GM12878 (cell line): ENCODE measurements around the gene HK1. TPM values are rescaled to one million over a fixed set of nuclear protein-coding genes. Genes with fewer than 3 reads are reported as not detected.

Experiments
- ATAC-seq: fragments of 200-7000 bp; cut with Tn5 transposase; 3 replicates; pipeline ENCODE4 v1.9.1; 2020; ENCODE audit warnings: mild to moderate bottlenecking, moderate library complexity
- BruUV-seq: library from RNA; stranded (reverse); fragments of 400-500 nt; replicated peaks from 2 replicates; lab custom pipeline; 2021; lab: Mats Ljungman, UMichigan
- CTCF ChIA-PET: fragments of 300-600 bp; sonication (Branson Sonifier 250); formaldehyde crosslinking; extraction: SDS; loops from one replicate; lab custom pipeline; 2021; ENCODE audit warnings: inconsistent platforms; lab: Yijun Ruan, JAX
- POLR2A ChIA-PET: fragments of 350-600 bp; formaldehyde crosslinking; extraction: SDS; loops from one replicate; lab custom pipeline; 2021; ENCODE audit warnings: inconsistent platforms; lab: Charles Lee
- RAD21 ChIA-PET: fragments of 300-600 bp; sonication (Branson Sonifier 250); formaldehyde crosslinking; loops from one replicate; lab custom pipeline; 2023; ENCODE audit warnings: antibody characterized with exemption; ENCODE audit not compliant: unreplicated experiment; lab: Charles Lee
- SMC1A ChIA-PET: fragments of 300-600 bp; sonication (Branson Sonifier 250); formaldehyde crosslinking; loops from one replicate; lab custom pipeline; 2023; ENCODE audit not compliant: unreplicated experiment, uncharacterized antibody; lab: Charles Lee
- DNase-seq: peaks from one replicate; pipeline ENCODE4 v3.0.0-alpha.2; 2011; ENCODE audit warnings: low read depth, low spot score
- FAIRE-seq: peaks from 3 replicates; lab custom pipeline; 2011; peaks lifted over from hg19 to GRCh38; lab: Jason Lieb, UNC
- H2AFZ ChIP-seq: 2 replicates; pipeline ENCODE4 v1.6.0; 2011; ENCODE audit warnings: low read depth, low read length, control low read depth; ENCODE audit not compliant: control insufficient read depth
- H3K27ac ChIP-seq: 2 replicates; pipeline ENCODE4 v1.5.1; 2011; ENCODE audit warnings: control low read depth; ENCODE audit not compliant: control insufficient read depth, insufficient read depth
- H3K27me3 ChIP-seq, 2 experiments: replicated peaks in 1 of 2; 2 replicates each; pipeline versions ENCODE4 v1.6.0 to v1.6.1; 2011; ENCODE audit warnings: low read length in 1 of 2; ENCODE audit not compliant: control insufficient read depth in 2 of 2, insufficient read depth in 2 of 2
- H3K36me3 ChIP-seq, 2 experiments: 2 replicates each; pipeline ENCODE4 v1.5.1; 2011; ENCODE audit warnings: low read length in 1 of 2; ENCODE audit not compliant: control insufficient read depth in 2 of 2, insufficient read depth in 2 of 2
- H3K4me1 ChIP-seq: 2 replicates; pipeline ENCODE4 v1.6.1; 2011; ENCODE audit warnings: mild to moderate bottlenecking, low read length, moderate library complexity, mixed read lengths; ENCODE audit not compliant: control insufficient read depth, insufficient read depth
- H3K4me2 ChIP-seq: 2 replicates; pipeline ENCODE4 v1.6.0; 2011; ENCODE audit warnings: control low read depth; ENCODE audit not compliant: control insufficient read depth, insufficient read depth
- H3K4me3 ChIP-seq: fragments of 200-600 bp; sonication (generic); 2 replicates; pipeline ENCODE4 v1.5.1; 2016
- H3K79me2 ChIP-seq: 2 replicates; pipeline ENCODE4 v1.6.0; 2011; ENCODE audit warnings: low read length; ENCODE audit not compliant: control insufficient read depth, insufficient read depth
- H3K9ac ChIP-seq: 2 replicates; pipeline ENCODE4 v1.8.0; 2011; ENCODE audit warnings: low read length, control low read depth, mixed read lengths; ENCODE audit not compliant: control insufficient read depth, insufficient read depth
- H3K9me3 ChIP-seq: replicated peaks from 3 replicates; pipeline ENCODE4 v1.5.1; 2011; ENCODE audit warnings: mild to moderate bottlenecking, low read length; ENCODE audit not compliant: control insufficient read depth, insufficient read depth
- H4K20me1 ChIP-seq: 2 replicates; pipeline ENCODE4 v1.6.0; 2011; ENCODE audit not compliant: control insufficient read depth, insufficient read depth
- BMI1 ChIP-seq: fragments of 450-650 bp; IDR thresholded peaks from 2 replicates; pipeline ENCODE4 v1.6.1; 2016; ENCODE audit warnings: mild to moderate bottlenecking, moderate library complexity, borderline replicate concordance
- HDAC6 ChIP-seq: fragments of 200-600 bp; sonication (generic); IDR thresholded peaks from one replicate; pipeline ENCODE4 v1.8.0; 2017; ENCODE audit warnings: antibody characterized with exemption; ENCODE audit not compliant: unreplicated experiment
- IRF4 ChIP-seq: IDR thresholded peaks from 2 replicates; pipeline ENCODE4 v1.6.1; 2011; ENCODE audit warnings: low read depth, low read length
- MXI1 ChIP-seq: fragments of 150-350 bp; IDR thresholded peaks from 2 replicates; pipeline ENCODE4 v1.6.1; 2011; ENCODE audit warnings: low read depth, mild to moderate bottlenecking, inconsistent platforms, low read length, improper control_type of control experiment
- MYB ChIP-seq: fragments of 150-350 bp; IDR thresholded peaks from 2 replicates; pipeline ENCODE4 v1.6.1; 2014; ENCODE audit warnings: mild to moderate bottlenecking, low read depth, low read length, borderline replicate concordance
- NFXL1 ChIP-seq: fragments of 450-650 bp; IDR thresholded peaks from 2 replicates; pipeline ENCODE4 v1.6.1; 2017; ENCODE audit warnings: antibody characterized with exemption, mild to moderate bottlenecking, borderline replicate concordance
- NR2C2 ChIP-seq: IDR thresholded peaks from 2 replicates; pipeline ENCODE4 v1.6.1; 2011; ENCODE audit warnings: borderline replicate concordance, low read depth; ENCODE audit not compliant: control insufficient read depth, insufficient read length
- NR2F1 ChIP-seq: fragments of 450-650 bp; conservative IDR thresholded peaks from 2 replicates; pipeline ENCODE4 v1.6.1; 2017; ENCODE audit warnings: mild to moderate bottlenecking
- RELA ChIP-seq: fragments of 450-650 bp; IDR thresholded peaks from 2 replicates; pipeline ENCODE4 v1.8.0; 2014; ENCODE audit warnings: borderline replicate concordance; ENCODE audit not compliant: partially characterized antibody
- SIN3A ChIP-seq: IDR thresholded peaks from 2 replicates; pipeline ENCODE4 v1.6.1; 2012; ENCODE audit warnings: low read depth, low read length, improper control_type of control experiment
- SMAD5 ChIP-seq: IDR thresholded peaks from 2 replicates; pipeline ENCODE4 v1.6.1; 2016; ENCODE audit warnings: antibody characterized with exemption, low read depth
- ZNF622 ChIP-seq: fragments of 450-650 bp; IDR thresholded peaks from 2 replicates; pipeline ENCODE4 v1.6.1; 2017; ENCODE audit warnings: mild to moderate bottlenecking, inconsistent platforms
- WGBS: methylation state at CpG from one replicate; pipeline ENCODE4 v1.1.6; 2016; ENCODE audit warnings: low lambda C conversion rate; ENCODE audit not compliant: insufficient replicate concordance, insufficient coverage; ENCODE audit errors: missing lambda C conversion rate; 5-methylcytosine and 5-hydroxymethylcytosine counted together
- in situ Hi-C: fragments of 300-500 bp; cut with MboI; formaldehyde crosslinking; loops from 9 replicates; pipeline ENCODE4 v1.14.3; 2018; ENCODE audit warnings: mixed read lengths
- intact Hi-C: fragments of 100-400 bp; cut with micrococcal nuclease; formaldehyde crosslinking; loops from one replicate; pipeline ENCODE4 v1.14.2; 2022; ENCODE audit not compliant: unreplicated experiment
- polyA plus RNA-seq, 11 experiments: library from polyadenylated mRNA; depleted of rRNA in 4 of 11; unstranded in 6 of 11; stranded (reverse) in 5 of 11; fragments of >200 nt; fragmentation: Nextera tagmentation in 4 of 11; fragmentation: Illumina TruSeq in 1 of 11; extraction: Ambion mirVana in 4 of 11; extraction: Trizol in 1 of 11; gene quantifications; 1 replicate in 1 of 11; 2 replicates in 10 of 11; pipeline versions ENCODE4 v1.2.1 to v1.2.3, GENCODE V29; 2011 to 2016; ENCODE audit warnings: inconsistent platforms in 2 of 11, missing spikeins in 2 of 11, low read depth in 1 of 11
- total RNA-seq, 4 experiments: library from RNA; depleted of rRNA in 3 of 4; stranded (reverse); fragments of >200 nt in 3 of 4; fragmentation: Illumina TruSeq in 1 of 4; extraction: Trizol in 1 of 4; gene quantifications; 2 replicates each; pipeline versions ENCODE4 v1.2.1 to v1.2.3, GENCODE V29; 2013 to 2021
- TF ChIP-seq, protein P1 (sequence below): fragments of 450-650 bp; IDR thresholded peaks from 2 replicates; pipeline ENCODE4 v1.6.1; 2016; ENCODE audit warnings: mild to moderate bottlenecking, moderate library complexity, borderline replicate concordance

Gene HK1
- total and polyA plus RNA-seq, 10 of the 15 experiments (the other 5 are each of a cell fraction or from before 2014, with no cell fraction given) = 3.4 to 77.3 (median 46.6) TPM

DNA sequence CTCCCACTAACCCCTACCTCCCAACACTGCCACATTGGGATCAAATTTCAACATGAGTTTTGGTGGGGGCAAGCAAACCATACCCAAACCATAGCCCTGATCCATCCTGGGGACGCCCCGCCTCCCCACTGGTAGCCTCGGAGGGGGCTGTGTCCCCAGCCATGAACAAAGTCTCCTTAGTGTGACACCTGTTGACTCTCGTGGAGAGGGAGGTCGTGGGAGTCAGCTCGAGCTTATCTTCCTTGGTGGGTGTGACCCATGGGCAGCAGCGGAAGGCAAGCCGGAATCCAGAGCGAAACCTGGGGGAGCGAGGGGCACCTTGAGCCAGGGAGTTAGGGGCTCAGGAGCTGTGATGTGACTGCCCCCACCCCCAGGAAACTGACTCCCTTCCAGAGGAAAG lies 126.5 kb downstream of the HK1 start:
- no peak overlapping the region for H3K27ac ChIP-seq
- no peaks in the 10 kb centered on the region for H3K79me2 ChIP-seq
- H2AFZ ChIP-seq = no peak overlapping the region
- ChIA-PET CTCF (interaction anchor here (0.6 to 3.7 kb wide), 6 partner anchors 42 to 449 kb away, joined by 3 to 25 read pairs (median 5); no protein-coding TSS in a partner anchor), RAD21 (interaction anchor here (1.3 kb wide), 1 partner anchor 12 kb away, joined by 4 read pairs; no protein-coding TSS in a partner anchor), POLR2A (interaction anchor here (0.6 kb wide), 1 partner anchor 587 kb away, joined by 4 read pairs; no protein-coding TSS in a partner anchor), SMC1A (interaction anchor here (1.3 to 3.1 kb wide), 2 partner anchors 12 to 15 kb away, joined by 4 to 8 read pairs; no protein-coding TSS in a partner anchor)
- no peaks in the 10 kb centered on the region for H4K20me1 ChIP-seq
- H3K9me3 ChIP-seq = no peaks in the 10 kb centered on the region
- peaks cover 5 to 6% of the 10 kb centered on the region in 2 experiments; a peak in 3 of 4 replicates for H3K36me3 ChIP-seq
- in situ Hi-C loops = loop anchor here (5.0 to 10.0 kb wide), 2 partner anchors 172 to 410 kb away; no protein-coding TSS in a partner anchor
- H3K27me3 ChIP-seq = no peaks in the 10 kb centered on the region
- ATAC-seq (no peak), FAIRE-seq (no peak), DNase-seq (no peak)
- TF ChIP-seq NR2C2 = no peak
- no peak for TF ChIP-seq NFXL1
- TF ChIP-seq SIN3A = no peak
- no peak for TF ChIP-seq NR2F1
- no peak for TF ChIP-seq MYB
- TF ChIP-seq BMI1 = no peak
- TF ChIP-seq HDAC6 = no peak
- TF ChIP-seq IRF4 = no peak
- TF ChIP-seq MXI1 = no peak
- TF ChIP-seq RELA = no peak
- TF ChIP-seq ZNF622 = no peak
- TF ChIP-seq, protein P1, sequence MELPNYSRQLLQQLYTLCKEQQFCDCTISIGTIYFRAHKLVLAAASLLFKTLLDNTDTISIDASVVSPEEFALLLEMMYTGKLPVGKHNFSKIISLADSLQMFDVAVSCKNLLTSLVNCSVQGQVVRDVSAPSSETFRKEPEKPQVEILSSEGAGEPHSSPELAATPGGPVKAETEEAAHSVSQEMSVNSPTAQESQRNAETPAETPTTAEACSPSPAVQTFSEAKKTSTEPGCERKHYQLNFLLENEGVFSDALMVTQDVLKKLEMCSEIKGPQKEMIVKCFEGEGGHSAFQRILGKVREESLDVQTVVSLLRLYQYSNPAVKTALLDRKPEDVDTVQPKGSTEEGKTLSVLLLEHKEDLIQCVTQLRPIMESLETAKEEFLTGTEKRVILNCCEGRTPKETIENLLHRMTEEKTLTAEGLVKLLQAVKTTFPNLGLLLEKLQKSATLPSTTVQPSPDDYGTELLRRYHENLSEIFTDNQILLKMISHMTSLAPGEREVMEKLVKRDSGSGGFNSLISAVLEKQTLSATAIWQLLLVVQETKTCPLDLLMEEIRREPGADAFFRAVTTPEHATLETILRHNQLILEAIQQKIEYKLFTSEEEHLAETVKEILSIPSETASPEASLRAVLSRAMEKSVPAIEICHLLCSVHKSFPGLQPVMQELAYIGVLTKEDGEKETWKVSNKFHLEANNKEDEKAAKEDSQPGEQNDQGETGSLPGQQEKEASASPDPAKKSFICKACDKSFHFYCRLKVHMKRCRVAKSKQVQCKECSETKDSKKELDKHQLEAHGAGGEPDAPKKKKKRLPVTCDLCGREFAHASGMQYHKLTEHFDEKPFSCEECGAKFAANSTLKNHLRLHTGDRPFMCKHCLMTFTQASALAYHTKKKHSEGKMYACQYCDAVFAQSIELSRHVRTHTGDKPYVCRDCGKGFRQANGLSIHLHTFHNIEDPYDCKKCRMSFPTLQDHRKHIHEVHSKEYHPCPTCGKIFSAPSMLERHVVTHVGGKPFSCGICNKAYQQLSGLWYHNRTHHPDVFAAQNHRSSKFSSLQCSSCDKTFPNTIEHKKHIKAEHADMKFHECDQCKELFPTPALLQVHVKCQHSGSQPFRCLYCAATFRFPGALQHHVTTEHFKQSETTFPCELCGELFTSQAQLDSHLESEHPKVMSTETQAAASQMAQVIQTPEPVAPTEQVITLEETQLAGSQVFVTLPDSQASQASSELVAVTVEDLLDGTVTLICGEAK = no peak
- no peak for TF ChIP-seq SMAD5
- H3K4me1 ChIP-seq = peaks cover 13% of the 10 kb centered on the region
- WGBS = 87% methylated on average over 10 of the region's 10 CpGs
- intact Hi-C loops = loop anchor here (5.0 kb wide), 1 partner anchor 233 kb away; no protein-coding TSS in a partner anchor
- H3K9ac ChIP-seq = no peak overlapping the region
- no TSS peak for BruUV-seq
- H3K4me2 ChIP-seq = no peak overlapping the region
- H3K4me3 ChIP-seq = no peak overlapping the region
